A673 (cell line): ENCODE results near the gene CLCN4.

ENCODE experiments used
- EZH2 ChIP-seq: fragments of 200-600 bp; sonication (generic); IDR thresholded peaks from 2 replicates; pipeline ENCODE4 v1.6.1; 2017; ENCODE audit warnings: borderline replicate concordance, low read depth, mild to moderate bottlenecking, mixed read lengths, antibody characterized with exemption, low read length; ENCODE audit not compliant: poor library complexity, severe bottlenecking
- TF ChIP-seq, protein P1 (sequence below): fragments of 300-800, 200-600 bp; sonication (generic); conservative IDR thresholded peaks from 2 replicates; pipeline ENCODE4 v1.5.1; 2017; ENCODE audit warnings: low read depth, mild to moderate bottlenecking, antibody characterized with exemption, low read length, moderate library complexity, mixed read lengths

DNA sequence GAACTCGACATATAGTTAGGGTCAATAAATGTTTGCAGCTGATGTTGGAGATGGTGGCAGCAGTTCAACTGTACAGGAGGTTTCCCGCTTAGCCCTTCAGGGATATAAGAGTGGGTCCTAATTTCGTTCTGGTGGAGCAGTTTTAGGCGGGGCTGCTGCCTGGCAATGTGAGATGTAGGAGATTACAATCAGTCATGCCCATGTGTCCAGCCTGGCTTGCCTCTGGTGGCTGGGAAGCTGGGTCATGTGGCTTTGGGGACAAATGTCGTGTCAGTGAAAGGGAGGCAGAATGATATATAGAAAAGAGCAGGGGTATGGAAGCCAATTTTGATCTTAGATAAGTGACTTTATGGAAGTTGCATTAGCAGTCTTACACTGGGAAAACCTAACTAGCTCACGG, 129.4 kb downstream of the CLCN4 start:
- TF ChIP-seq, protein P1, sequence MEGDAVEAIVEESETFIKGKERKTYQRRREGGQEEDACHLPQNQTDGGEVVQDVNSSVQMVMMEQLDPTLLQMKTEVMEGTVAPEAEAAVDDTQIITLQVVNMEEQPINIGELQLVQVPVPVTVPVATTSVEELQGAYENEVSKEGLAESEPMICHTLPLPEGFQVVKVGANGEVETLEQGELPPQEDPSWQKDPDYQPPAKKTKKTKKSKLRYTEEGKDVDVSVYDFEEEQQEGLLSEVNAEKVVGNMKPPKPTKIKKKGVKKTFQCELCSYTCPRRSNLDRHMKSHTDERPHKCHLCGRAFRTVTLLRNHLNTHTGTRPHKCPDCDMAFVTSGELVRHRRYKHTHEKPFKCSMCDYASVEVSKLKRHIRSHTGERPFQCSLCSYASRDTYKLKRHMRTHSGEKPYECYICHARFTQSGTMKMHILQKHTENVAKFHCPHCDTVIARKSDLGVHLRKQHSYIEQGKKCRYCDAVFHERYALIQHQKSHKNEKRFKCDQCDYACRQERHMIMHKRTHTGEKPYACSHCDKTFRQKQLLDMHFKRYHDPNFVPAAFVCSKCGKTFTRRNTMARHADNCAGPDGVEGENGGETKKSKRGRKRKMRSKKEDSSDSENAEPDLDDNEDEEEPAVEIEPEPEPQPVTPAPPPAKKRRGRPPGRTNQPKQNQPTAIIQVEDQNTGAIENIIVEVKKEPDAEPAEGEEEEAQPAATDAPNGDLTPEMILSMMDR: no peak
- no peak for TF ChIP-seq EZH2
